Activated CD8-positive, alpha-beta memory T cell treated with anti-CD3 and anti-CD28 coated beads, Interleukin-2, amount 50 U/mL, for 24 hours (primary cell): ENCODE results near the gene LDB2.

ENCODE experiments used
- DNase-seq: peaks from one replicate; pipeline ENCODE4 v3.0.0-alpha.2; 2020; ENCODE audit errors: extremely low read depth

LDB2 gene

DNA sequence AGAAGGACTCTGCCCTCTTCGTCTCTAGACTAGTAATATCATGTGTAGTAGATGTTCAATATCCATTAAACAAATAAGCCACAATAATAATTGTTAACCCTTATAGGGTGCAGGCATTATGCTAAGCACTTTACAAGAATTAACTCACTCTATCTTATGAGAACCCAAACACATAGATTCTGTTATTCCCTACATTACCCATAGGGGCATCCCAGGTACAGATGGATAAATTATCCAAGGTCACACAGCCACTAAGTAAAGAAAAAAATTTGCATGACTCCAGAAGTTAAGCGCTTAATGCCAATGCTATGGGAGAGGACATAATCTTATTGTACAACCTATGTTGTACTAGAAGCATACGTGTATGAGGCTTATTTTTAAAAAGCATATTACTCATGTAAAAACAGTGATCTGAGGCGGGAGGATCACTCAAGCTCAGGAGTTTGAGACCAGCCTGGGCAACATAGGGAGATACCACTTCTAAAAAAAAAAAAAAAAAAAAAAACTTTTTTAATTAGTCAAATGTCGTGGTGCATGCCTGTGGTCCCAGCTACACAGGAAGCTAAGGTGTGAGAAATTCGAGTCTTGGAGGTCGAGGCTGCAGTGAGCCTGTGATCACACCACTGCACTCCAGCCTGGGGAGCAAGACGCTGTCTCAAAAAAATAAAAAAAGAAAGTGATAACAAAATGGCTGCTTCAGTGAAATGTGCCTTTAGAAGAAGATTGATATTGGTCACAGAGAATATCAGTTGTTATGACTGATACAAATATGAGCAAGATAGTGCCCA, 13.6 kb downstream of the LDB2 start:
- no peak for DNase-seq

DNA sequence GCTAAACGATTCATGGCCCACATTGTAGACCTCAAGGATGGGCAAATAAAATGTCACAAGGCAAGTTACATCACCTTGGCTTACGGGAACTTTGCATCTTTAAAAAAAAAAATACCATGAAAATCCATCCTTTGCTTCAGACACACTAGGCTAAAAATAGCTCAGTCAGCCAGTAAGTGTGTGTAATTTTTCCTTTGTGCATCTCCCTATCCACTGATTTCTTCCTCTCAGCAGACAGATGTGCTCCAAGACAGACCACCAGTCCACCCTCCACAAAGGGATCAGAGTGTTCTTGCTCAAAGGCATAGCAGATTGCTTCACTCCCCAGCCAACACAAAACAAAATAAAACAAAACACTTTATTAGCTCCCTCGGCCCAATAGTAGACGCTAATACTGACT, 14.6 kb downstream of the LDB2 start:
- DNase-seq = no peak

DNA sequence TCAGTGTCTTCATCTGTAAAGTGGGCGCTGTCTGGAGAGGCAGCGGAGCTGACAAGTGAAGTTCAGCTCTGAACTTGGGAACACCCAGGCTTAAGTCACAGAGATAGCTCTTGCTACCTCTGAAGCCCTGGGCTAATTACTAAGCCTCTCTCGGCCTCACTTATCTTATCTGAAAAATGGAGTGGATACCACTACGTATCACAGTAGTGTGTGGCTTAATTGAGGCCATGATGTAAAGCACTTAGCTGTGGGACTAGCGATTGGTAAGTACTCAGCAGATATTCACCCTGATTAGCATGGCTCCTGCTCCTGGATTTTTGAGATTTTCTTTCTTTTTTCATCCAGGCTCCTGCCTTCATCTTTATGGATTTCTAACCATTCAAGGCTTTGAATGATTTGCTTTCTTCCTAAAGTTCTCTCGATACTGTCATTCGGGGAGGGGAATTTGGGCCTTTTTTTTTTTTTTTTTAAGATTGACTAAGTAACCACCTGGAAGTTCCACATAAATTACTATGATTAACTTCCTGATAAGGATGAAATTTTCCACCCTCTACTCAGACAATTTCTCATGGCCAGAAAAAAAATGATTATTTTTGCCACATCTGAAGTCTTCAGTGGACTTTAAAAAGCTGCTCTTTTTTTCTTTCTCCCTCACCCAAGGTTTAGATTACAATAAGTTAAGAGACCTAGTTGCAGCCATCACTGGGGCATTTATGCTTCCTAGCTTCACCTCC, 17.1 kb downstream of the LDB2 start:
- no peak for DNase-seq

- DNase-seq = no peak
These were observed 23.0 kb downstream of the LDB2 start for GRCh38 chr4:16875487-16875886.

DNA sequence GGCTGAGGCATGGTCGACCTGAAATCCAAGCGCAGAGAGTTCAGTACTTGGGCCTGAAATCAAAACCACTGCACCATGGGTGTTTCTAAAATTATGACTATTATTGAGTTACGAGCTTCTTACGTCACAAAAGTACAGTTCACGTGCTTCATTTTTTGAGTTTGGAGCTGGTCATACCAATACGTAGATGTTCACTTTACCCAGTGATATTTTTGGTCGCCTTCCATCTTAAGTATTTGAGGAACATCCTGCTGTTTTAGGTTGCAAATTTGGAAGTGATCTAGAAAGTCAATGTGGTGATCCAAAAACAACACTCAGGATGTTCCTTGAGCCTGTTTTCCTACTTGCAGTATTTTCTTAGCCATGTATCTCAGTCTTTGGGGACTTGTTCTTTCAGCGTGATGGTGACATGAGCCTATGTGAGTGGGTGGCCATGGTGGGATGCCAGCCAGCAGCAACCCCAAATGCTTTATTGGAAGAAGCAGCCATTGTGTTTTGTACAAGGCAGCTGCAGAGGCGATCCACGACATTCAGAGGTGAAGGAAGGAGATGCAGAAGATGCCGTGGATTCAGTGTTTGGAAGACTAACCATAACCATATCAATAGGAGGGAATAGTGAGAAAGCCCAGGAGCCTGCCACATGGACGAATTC, 28.7 kb downstream of the LDB2 start:
- DNase-seq = no peak

- DNase-seq = no peak
These were observed 29.8 kb downstream of the LDB2 start for GRCh38 chr4:16868674-16869073.

DNA sequence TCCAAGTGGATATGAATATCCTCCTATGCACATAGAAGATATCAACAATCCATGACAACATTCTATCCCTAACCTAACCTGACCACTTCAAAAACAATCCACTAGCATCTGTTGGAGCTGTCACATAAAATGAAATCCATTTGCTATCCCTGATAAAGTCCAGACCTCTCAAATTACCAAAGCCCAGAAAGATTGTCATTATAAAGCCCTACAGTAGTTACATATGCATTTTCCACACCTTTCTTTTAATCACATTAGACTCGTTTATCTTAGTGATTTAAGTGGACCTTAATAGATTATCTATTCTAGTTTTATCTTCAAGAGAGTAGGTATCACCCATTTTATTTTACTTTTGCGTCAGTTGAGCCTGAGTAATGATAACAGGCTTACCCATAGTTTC, 30.6 kb downstream of the LDB2 start:
- no peak for DNase-seq

- DNase-seq = no peak
These were observed 31.5 kb downstream of the LDB2 start for GRCh38 chr4:16866974-16867373.

DNA sequence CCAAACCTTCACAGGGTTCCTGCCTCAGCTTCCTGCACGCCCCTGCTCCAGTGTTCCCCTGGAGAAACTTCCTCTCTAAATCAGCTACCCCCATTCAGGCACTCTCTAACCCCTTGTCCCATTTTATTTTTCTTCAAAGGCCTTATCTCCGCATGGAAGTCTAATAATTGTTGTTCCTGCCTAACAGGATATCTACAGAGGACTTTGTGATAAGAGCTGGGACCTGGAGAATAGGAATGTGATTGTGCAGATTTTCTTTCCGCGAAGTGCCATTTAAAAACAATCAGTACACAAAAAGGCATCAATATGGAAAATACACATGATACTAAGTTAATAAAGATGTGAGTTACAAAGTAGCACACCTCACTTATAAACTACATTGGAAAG, 32.6 kb downstream of the LDB2 start:
- DNase-seq = no peak

- no peak for DNase-seq
These were observed 33.1 kb downstream of the LDB2 start for GRCh38 chr4:16865209-16865896.

GRCh38 chr4:16864199-16864598, 34.2 kb downstream of the LDB2 start:
- no peak for DNase-seq

GRCh38 chr4:16862697-16863096, 35.7 kb downstream of the LDB2 start:
- no peak for DNase-seq

DNA sequence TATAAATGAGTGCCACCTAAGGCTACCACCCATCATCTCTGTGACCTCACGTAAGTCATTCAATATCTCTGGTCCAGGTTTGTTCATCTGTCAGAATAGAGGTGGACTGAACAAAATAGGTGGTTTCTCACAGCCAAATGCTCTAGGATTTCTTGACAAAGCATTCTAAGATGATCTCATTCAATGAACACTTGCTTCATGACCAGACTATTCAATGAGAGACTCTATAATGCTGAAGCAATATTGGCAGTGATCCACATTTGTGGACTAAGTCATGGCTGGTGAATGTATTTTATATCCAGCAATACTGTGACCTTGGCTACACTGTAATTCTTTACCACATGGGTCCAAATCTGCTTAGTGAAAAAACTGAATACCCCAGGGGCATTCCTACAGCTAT, 37.9 kb downstream of the LDB2 start:
- no peak for DNase-seq

- DNase-seq = no peak
These were observed 39.4 kb downstream of the LDB2 start for GRCh38 chr4:16859031-16859430.

- no peak for DNase-seq
These were observed 40.1 kb downstream of the LDB2 start for GRCh38 chr4:16858275-16858752.

GRCh38 chr4:16857425-16857824, 41.0 kb downstream of the LDB2 start:
- DNase-seq = no peak

DNA sequence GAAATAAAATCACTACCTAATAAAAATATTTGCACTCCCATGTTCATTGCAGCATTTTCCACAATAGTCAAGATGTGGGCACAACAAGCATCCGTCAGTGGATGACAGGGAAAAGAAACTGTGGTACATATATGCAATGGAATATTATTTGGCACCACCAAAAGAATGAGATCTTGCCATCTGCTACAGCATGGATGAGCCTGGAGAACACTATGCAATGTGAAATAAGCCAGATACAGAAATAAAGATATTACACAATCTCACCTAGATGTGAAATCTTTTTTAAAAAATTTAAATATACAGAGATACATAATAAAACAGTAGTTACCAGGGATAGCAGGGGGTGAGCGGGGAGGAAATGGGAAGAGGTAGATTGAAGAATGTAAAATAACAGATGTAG, 44.8 kb downstream of the LDB2 start:
- DNase-seq = no peak

- DNase-seq = no peak
These were observed 45.8 kb downstream of the LDB2 start for GRCh38 chr4:16852644-16853043.

DNA sequence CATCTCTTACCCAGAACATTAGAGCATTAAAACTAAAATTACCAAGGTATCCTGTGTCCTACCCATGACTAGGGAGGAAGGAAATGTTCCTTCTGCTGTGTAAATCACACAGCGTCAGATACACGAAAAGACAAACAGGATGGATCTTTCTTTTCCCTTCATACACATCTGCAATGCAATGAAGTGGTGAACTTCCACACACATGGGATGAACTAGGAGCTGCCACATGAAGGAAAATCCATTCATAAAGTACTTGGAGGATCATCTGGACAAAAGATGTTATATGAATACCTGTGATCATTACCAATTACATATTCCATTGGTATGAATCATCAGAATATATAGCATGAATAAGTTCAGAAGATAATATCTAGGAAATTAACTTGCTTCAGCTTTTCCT, 46.2 kb downstream of the LDB2 start:
- no peak for DNase-seq

- no peak for DNase-seq
These were observed 51.8 kb downstream of the LDB2 start for GRCh38 chr4:16846540-16847117.

GRCh38 chr4:16844816-16845586, 53.4 kb downstream of the LDB2 start:
- DNase-seq = no peak
